H1 (cell line): ENCODE results near the gene KRTAP10-2. TPM values are rescaled to one million over a fixed set of nuclear protein-coding genes. Genes with fewer than 3 reads are reported as not detected.
A peak's percentile ranks its signal among the peaks of the same experiment; 100 is the strongest.

Experiments used
- CTCF ChIA-PET: fragments of 300-600 bp; sonication (Branson Sonifier 250); formaldehyde crosslinking; loops from one replicate; lab custom pipeline; 2021; ENCODE audit not compliant: partially characterized antibody; lab: Charles Lee
- POLR2A ChIA-PET: fragments of 300-600 bp; sonication (Branson Sonifier 250); formaldehyde crosslinking; loops from one replicate; lab custom pipeline; 2021; ENCODE audit warnings: inconsistent platforms; ENCODE audit not compliant: partially characterized antibody; lab: Charles Lee
- DNase-seq, 2 experiments: peaks; one replicate each; pipeline versions ENCODE4 v3.0.0 to v3.0.0-alpha.2; 2010 to 2022; ENCODE audit warnings: low spot score in 2 of 2, low read depth in 1 of 2, mixed read lengths in 1 of 2
- FAIRE-seq: peaks from 2 replicates; lab custom pipeline; 2011; peaks lifted over from hg19 to GRCh38; lab: Jason Lieb, UNC
- H2AFZ ChIP-seq: 2 replicates; pipeline ENCODE4 v1.8.1; 2012; ENCODE audit warnings: low read length, inconsistent platforms
- H2AK5ac ChIP-seq: 2 replicates; pipeline ENCODE4 v1.6.1; 2013; ENCODE audit warnings: low read depth, low read length
- H2BK120ac ChIP-seq: replicated peaks from 2 replicates; pipeline ENCODE3; 2013; ENCODE audit warnings: low read depth, low read length, inconsistent platforms
- H2BK12ac ChIP-seq: 2 replicates; pipeline ENCODE4 v1.6.1; 2013; ENCODE audit warnings: low read depth, low read length
- H2BK15ac ChIP-seq: 2 replicates; pipeline ENCODE4 v1.6.1; 2013; ENCODE audit warnings: low read length
- H2BK20ac ChIP-seq: 2 replicates; pipeline ENCODE4 v1.6.1; 2013; ENCODE audit warnings: low read length
- H2BK5ac ChIP-seq: 2 replicates; pipeline ENCODE4 v1.6.1; 2013; ENCODE audit warnings: low read depth, low read length
- H3K14ac ChIP-seq: 2 replicates; pipeline ENCODE4 v1.6.1; 2013; ENCODE audit warnings: inconsistent platforms; ENCODE audit not compliant: insufficient read length
- H3K18ac ChIP-seq: 2 replicates; pipeline ENCODE4 v1.6.1; 2013; ENCODE audit warnings: low read length; ENCODE audit errors: extremely low read depth
- H3K23ac ChIP-seq: 2 replicates; pipeline ENCODE4 v1.6.1; 2013; ENCODE audit warnings: inconsistent platforms; ENCODE audit not compliant: insufficient read length
- H3K23me2 ChIP-seq: 2 replicates; pipeline ENCODE4 v1.6.1; 2013; ENCODE audit warnings: low read depth, low read length
- H3K27ac ChIP-seq: 2 replicates; pipeline ENCODE4 v1.6.1; 2011; ENCODE audit warnings: low read depth, low read length, inconsistent platforms
- H3K27me3 ChIP-seq, 4 experiments: replicated peaks in 1 of 4; 1 replicate in 1 of 4; 2 replicates in 3 of 4; pipeline versions ENCODE4 v1.6.1 to v1.8.1; 2011 to 2013; ENCODE audit warnings: low read length in 3 of 4, mild to moderate bottlenecking in 3 of 4, inconsistent platforms in 2 of 4, mixed read lengths in 2 of 4, moderate library complexity in 1 of 4; ENCODE audit not compliant: control insufficient read depth in 3 of 4, insufficient read depth in 3 of 4; ENCODE audit errors: extremely low read depth in 1 of 4
- H3K36me3 ChIP-seq, 4 experiments: 2 replicates each; pipeline versions ENCODE4 v1.6.1 to v1.8.1; 2011 to 2013; ENCODE audit warnings: mild to moderate bottlenecking in 4 of 4, low read length in 3 of 4, moderate library complexity in 2 of 4, control low read depth in 1 of 4, inconsistent platforms in 1 of 4; ENCODE audit not compliant: insufficient read depth in 4 of 4, control insufficient read depth in 2 of 4
- H3K4ac ChIP-seq: replicated peaks from 2 replicates; pipeline ENCODE3; 2013; ENCODE audit warnings: low read length, low read depth, mixed read lengths, inconsistent platforms; ENCODE audit not compliant: insufficient read length
- H3K4me1 ChIP-seq, 4 experiments: replicated peaks in 1 of 4; 1 replicate in 1 of 4; 2 replicates in 3 of 4; pipeline versions ENCODE4 v1.6.1 to v1.8.1; 2011 to 2013; ENCODE audit warnings: low read length in 3 of 4, inconsistent platforms in 2 of 4, mixed read lengths in 1 of 4; ENCODE audit not compliant: insufficient read depth in 4 of 4, control insufficient read depth in 3 of 4
- H3K4me2 ChIP-seq, 2 experiments: 2 replicates each; pipeline versions ENCODE4 v1.6.1 to v1.8.1; 2011 to 2013; ENCODE audit warnings: low read depth in 2 of 2, low read length in 2 of 2, control low read depth in 1 of 2, inconsistent platforms in 1 of 2, mild to moderate bottlenecking in 1 of 2; ENCODE audit not compliant: insufficient read depth in 1 of 2
- H3K4me3 ChIP-seq, 4 experiments: fragments of 200-600, 300-600 bp in 1 of 4; sonication (generic), shearing (Covaris generic), sonication (Bioruptor Twin) in 1 of 4; 2 replicates each; pipeline versions ENCODE4 v1.5.1 to v1.8.1; 2011 to 2016; ENCODE audit warnings: low read length in 4 of 4, low read depth in 3 of 4, control low read depth in 2 of 4, inconsistent platforms in 2 of 4, mild to moderate bottlenecking in 2 of 4, mixed read lengths in 1 of 4, moderate library complexity in 1 of 4; ENCODE audit not compliant: insufficient read depth in 2 of 4; ENCODE audit errors: extremely low read depth in 1 of 4
- H3K56ac ChIP-seq: replicated peaks from 2 replicates; pipeline ENCODE3; 2013; ENCODE audit warnings: low read depth, mild to moderate bottlenecking, mixed read lengths, low read length, inconsistent platforms; ENCODE audit not compliant: insufficient read length
- H3K79me1 ChIP-seq: 2 replicates; pipeline ENCODE4 v1.6.1; 2013; ENCODE audit warnings: low read depth, low read length, control low read depth
- H3K79me2 ChIP-seq, 2 experiments: 2 replicates each; pipeline versions ENCODE4 v1.6.1 to v1.8.1; 2012 to 2013; ENCODE audit warnings: low read length in 2 of 2, mild to moderate bottlenecking in 2 of 2, inconsistent platforms in 1 of 2; ENCODE audit not compliant: insufficient read depth in 2 of 2, control insufficient read depth in 1 of 2
- H3K9ac ChIP-seq, 4 experiments: replicated peaks in 1 of 4; 1 replicate in 1 of 4; 2 replicates in 3 of 4; pipeline versions ENCODE4 v1.6.1 to v1.8.1; 2011 to 2013; ENCODE audit warnings: low read depth in 3 of 4, low read length in 3 of 4, control low read depth in 2 of 4, mild to moderate bottlenecking in 2 of 4, moderate library complexity in 2 of 4, inconsistent platforms in 1 of 4; ENCODE audit errors: extremely low read depth in 1 of 4
- H3K9me3 ChIP-seq, 2 experiments: 2 replicates each; pipeline versions ENCODE4 v1.6.1 to v1.8.1; 2012 to 2013; ENCODE audit warnings: mild to moderate bottlenecking in 2 of 2, moderate library complexity in 2 of 2, control low read depth in 1 of 2, inconsistent platforms in 1 of 2, low read depth in 1 of 2, low read length in 1 of 2, mixed read lengths in 1 of 2; ENCODE audit not compliant: insufficient read depth in 2 of 2
- H4K20me1 ChIP-seq, 2 experiments: replicated peaks in 1 of 2; 2 replicates each; pipeline versions ENCODE3 to v1.8.1; 2011 to 2013; ENCODE audit warnings: inconsistent platforms in 2 of 2, low read length in 2 of 2, mild to moderate bottlenecking in 1 of 2; ENCODE audit not compliant: insufficient read depth in 2 of 2, control insufficient read depth in 1 of 2
- H4K5ac ChIP-seq: 2 replicates; pipeline ENCODE4 v1.6.1; 2013; ENCODE audit warnings: low read length, low read depth, mixed read lengths, inconsistent platforms; ENCODE audit not compliant: insufficient read length
- H4K8ac ChIP-seq: 2 replicates; pipeline ENCODE4 v1.8.0; 2013; ENCODE audit warnings: mild to moderate bottlenecking, moderate library complexity, low read length, inconsistent platforms; ENCODE audit not compliant: insufficient read depth; ENCODE audit errors: extremely low read depth
- H4K91ac ChIP-seq: replicated peaks from 2 replicates; pipeline ENCODE3; 2013; ENCODE audit warnings: low read length, mixed read lengths, inconsistent platforms; ENCODE audit not compliant: insufficient read length
- ATF2 ChIP-seq: IDR thresholded peaks from 2 replicates; pipeline ENCODE4 v1.6.1; 2012; ENCODE audit warnings: low read length, inconsistent platforms
- CEBPB ChIP-seq: IDR thresholded peaks from 2 replicates; pipeline ENCODE4 v1.6.1; 2012; ENCODE audit warnings: low read depth, low read length
- CHD2 ChIP-seq: IDR thresholded peaks from 2 replicates; pipeline ENCODE4 v1.6.1; 2012; ENCODE audit warnings: low read length, improper control_type of control experiment
- EP300 ChIP-seq, 2 experiments: IDR thresholded peaks; 1 replicate in 1 of 2; 2 replicates in 1 of 2; pipeline ENCODE4 v1.6.1; 2011 to 2012; ENCODE audit warnings: low read depth in 2 of 2, low read length in 2 of 2, mild to moderate bottlenecking in 2 of 2, borderline replicate concordance in 1 of 2, inconsistent platforms in 1 of 2, moderate library complexity in 1 of 2
- HDAC6 ChIP-seq: IDR thresholded peaks from one replicate; pipeline ENCODE4 v1.7.1; 2012; ENCODE audit warnings: low read depth, mild to moderate bottlenecking, inconsistent platforms, low read length, moderate library complexity
- JUN ChIP-seq: IDR thresholded peaks from 2 replicates; pipeline ENCODE4 v1.6.1; 2011; ENCODE audit warnings: low read depth, mild to moderate bottlenecking, improper control_type of control experiment, low read length
- JUND ChIP-seq: IDR thresholded peaks from 2 replicates; pipeline ENCODE4 v1.6.1; 2011; ENCODE audit warnings: mild to moderate bottlenecking, improper control_type of control experiment, low read length
- POLR2A ChIP-seq, 2 experiments: IDR thresholded peaks; 1 replicate in 1 of 2; 2 replicates in 1 of 2; pipeline ENCODE4 v1.6.1; 2011; ENCODE audit warnings: low read depth in 2 of 2, low read length in 2 of 2, mild to moderate bottlenecking in 2 of 2; ENCODE audit errors: control extremely low read depth in 1 of 2
- SAP30 ChIP-seq: fragments of 300-600 bp; sonication (generic); IDR thresholded peaks from 2 replicates; pipeline ENCODE4 v1.7.1; 2012; ENCODE audit warnings: low read length, moderate library complexity, mild to moderate bottlenecking, inconsistent platforms; ENCODE audit not compliant: insufficient read depth, insufficient replicate concordance
- SP4 ChIP-seq: IDR thresholded peaks from 2 replicates; pipeline ENCODE4 v1.6.1; 2012; ENCODE audit warnings: low read length, inconsistent platforms
- WGBS, 2 experiments: shearing (Covaris generic) in 1 of 2; methylation state at CpG; one replicate each; pipeline versions ENCODE4 v1.1.6 to v1.1.7; 2013 to 2015; ENCODE audit warnings: low lambda C conversion rate in 2 of 2, mixed read lengths in 2 of 2, inconsistent platforms in 1 of 2, low coverage in 1 of 2, missing lambda C conversion rate in 1 of 2; ENCODE audit not compliant: insufficient replicate concordance in 2 of 2, insufficient coverage in 1 of 2, insufficient read length in 1 of 2; ENCODE audit errors: extremely low coverage in 1 of 2, missing lambda C conversion rate in 1 of 2; 5-methylcytosine and 5-hydroxymethylcytosine counted together
- polyA plus RNA-seq, 7 experiments: library from polyadenylated mRNA; depleted of rRNA in 3 of 7; stranded (reverse) in 5 of 7; unstranded in 2 of 7; fragments of >200 nt in 5 of 7; fragments of 200-250 nt in 2 of 7; gene quantifications; 1 replicate in 5 of 7; 2 replicates in 1 of 7; 4 replicates in 1 of 7; pipeline versions ENCODE4 v1.2.1 to v1.2.3, GENCODE V29; 2011 to 2013; ENCODE audit warnings: missing spikeins in 2 of 7, mixed read lengths in 2 of 7
- total RNA-seq: library from RNA; stranded (reverse); fragmentation: NEBNext Ultra II Directional; extraction: Animal tissue kit (Norgen Biotek cat#: 25700); gene quantifications from 2 replicates; pipeline ENCODE4 v1.2.1, GENCODE V29; 2021

Gene KRTAP10-2
- total and polyA plus RNA-seq, 2 of the 8 experiments (the other 6 are each of a cell fraction or from before 2014, with no cell fraction given) = 0.11 TPM; not detected in 1

DNA sequence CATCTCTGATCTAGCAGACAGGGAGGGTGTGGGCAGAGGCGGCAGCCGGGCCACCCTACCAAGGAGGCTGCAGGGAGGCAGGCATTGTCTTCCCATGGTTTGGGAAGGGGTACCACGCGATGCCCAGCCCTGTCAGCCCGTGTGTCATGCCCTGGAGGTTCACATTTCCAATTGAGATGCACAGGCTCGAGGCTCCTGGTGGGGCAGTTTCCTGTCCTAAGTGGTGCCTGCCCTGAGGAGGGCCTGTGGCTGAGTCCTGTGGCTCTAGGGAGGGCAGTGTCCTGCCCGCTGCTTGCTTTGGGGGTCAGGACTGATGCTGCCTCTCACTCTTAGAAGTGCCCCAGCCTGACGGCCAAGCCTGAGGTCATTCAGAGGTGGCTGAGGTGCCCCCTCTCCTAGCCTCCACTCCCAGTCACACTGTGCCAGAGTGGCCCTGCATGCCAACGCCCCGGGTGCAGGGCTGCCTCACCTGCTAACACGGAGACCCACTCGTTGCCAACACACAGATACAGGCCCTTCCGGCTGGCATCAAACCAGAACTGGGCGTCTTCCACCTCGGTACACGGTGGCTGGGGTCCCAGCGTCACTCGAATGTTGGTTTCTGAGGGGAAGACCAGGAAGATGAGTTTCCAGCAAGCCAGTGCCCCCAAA is 23.2 kb downstream of the KRTAP10-2 start:
- H3K56ac ChIP-seq = no peak overlapping the region
- DNase-seq (no peak), FAIRE-seq (no peak)
- no peak overlapping the region for H2BK120ac ChIP-seq
- no peak overlapping the region for H2BK20ac ChIP-seq
- H2AK5ac ChIP-seq = no peak overlapping the region
- no peak overlapping the region for H2BK15ac ChIP-seq
- no peak overlapping the region; the same call in 1 of the 2 replicates for H2BK5ac ChIP-seq
- H3K4me2 ChIP-seq = no peak overlapping the region
- WGBS, 2 experiments = 89% methylated on average over 18 of the region's 18 CpGs; no CpG with 5 or more reads in 1 of the 2 experiments
- H3K23ac ChIP-seq = no peak overlapping the region
- CTCF ChIA-PET = no interaction called here
- H3K36me3 ChIP-seq = no peaks in the 10 kb centered on the region
- peaks cover 0 to 3% (median 0%) of the 10 kb centered on the region in 4 experiments; a peak in 1 of 7 replicates for H3K4me1 ChIP-seq
- H3K79me2 ChIP-seq = no peaks in the 10 kb centered on the region
- H3K18ac ChIP-seq = no peak overlapping the region
- no peak overlapping the region; the same call in 1 of the 2 replicates for H4K8ac ChIP-seq
- 0 out of 2 replicates have a peak overlapping the region, but pooled peaks have one; percentile 75 for H2BK12ac ChIP-seq
- H3K4me3 ChIP-seq = no peak overlapping the region
- H3K9me3 ChIP-seq = peaks cover 0 to 15% of the 10 kb centered on the region in 2 experiments; a peak in 1 of 4 replicates
- no peak overlapping the region for H3K14ac ChIP-seq
- no peak overlapping the region for H4K91ac ChIP-seq
- H3K23me2 ChIP-seq = peaks cover 16% of the 10 kb centered on the region; the same call in 1 of the 2 replicates
- no peak overlapping the region for H2AFZ ChIP-seq
- H3K9ac ChIP-seq = no peak overlapping the region
- POLR2A ChIA-PET = no interaction called here
- TF ChIP-seq CHD2 (no peak), ATF2 (no peak), EP300 (IDR thresholded peaks at IDR 0.05; ENCODE audit: borderline replicate concordance in 1 of 2, low read depth in 2 of 2, low read length in 2 of 2) (no peak), JUN (no peak), JUND (no peak), POLR2A (IDR thresholded peaks at IDR 0.05; ENCODE audit: control extremely low read depth in 1 of 2, low read depth in 2 of 2, low read length in 2 of 2) (no peak), SAP30 (no peak), SP4 (no peak), CEBPB (no peak), HDAC6 (no peak)
- peaks cover 0 to 2% of the 10 kb centered on the region in 2 experiments for H4K20me1 ChIP-seq
- no peak overlapping the region for H3K4ac ChIP-seq
- no peak overlapping the region for H3K27ac ChIP-seq
- no peak overlapping the region for H4K5ac ChIP-seq
- peaks cover 3% of the 10 kb centered on the region; the same call in 1 of the 2 replicates for H3K79me1 ChIP-seq
- peaks cover 0 to 3% (median 0%) of the 10 kb centered on the region in 4 experiments; a peak in 1 of 7 replicates for H3K27me3 ChIP-seq
